ENCODE measurements around the gene VPS13A. TPM values are rescaled to one million over a fixed set of nuclear protein-coding genes. Genes with fewer than 3 reads are reported as not detected.

VPS13A gene
- total RNA-seq, 1 experiment from 2014 or later, result 31.5 TPM

DNA sequence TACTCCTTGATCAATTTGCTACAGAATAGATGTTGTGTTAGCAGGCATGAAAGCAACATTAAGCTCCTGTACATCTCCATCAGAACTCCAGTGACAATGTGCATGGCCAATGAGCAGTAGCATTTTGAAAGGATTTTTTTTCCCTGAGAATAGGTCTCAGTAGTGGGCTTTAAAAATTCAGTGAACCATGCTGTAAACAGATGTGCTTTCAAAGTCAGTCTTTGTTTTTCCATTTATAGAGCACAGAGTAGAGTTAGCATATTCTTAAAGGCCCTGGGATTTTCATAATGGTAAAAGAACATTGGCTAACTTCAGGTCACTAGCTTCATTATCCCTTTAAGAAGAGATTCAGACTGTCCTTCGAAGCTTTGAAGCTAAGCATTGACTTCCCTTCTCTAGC is 150.8 kb downstream of the VPS13A start:
- no peak overlapping the region for H3K4me3 Mint-ChIP-seq
- no peak overlapping the region for H3K27ac Mint-ChIP-seq
- peaks cover 3% of the 10 kb centered on the region; the same call in 1 of the 2 replicates for H3K9me3 Mint-ChIP-seq
- POLR2A ChIA-PET, result no interaction called here
- peaks cover 16% of the 10 kb centered on the region for H3K36me3 Mint-ChIP-seq
- H3K27me3 Mint-ChIP-seq (ENCODE audit: low read depth), result no peaks in the 10 kb centered on the region
- no peak for DNase-seq (ENCODE audit: low spot score)
- no peak for ATAC-seq
- CTCF ChIA-PET, result interaction anchor here (1.1 kb wide), 1 partner anchor 37 kb away, joined by 4 read pairs; no protein-coding TSS in a partner anchor
- TF ChIP-seq, protein P1, sequence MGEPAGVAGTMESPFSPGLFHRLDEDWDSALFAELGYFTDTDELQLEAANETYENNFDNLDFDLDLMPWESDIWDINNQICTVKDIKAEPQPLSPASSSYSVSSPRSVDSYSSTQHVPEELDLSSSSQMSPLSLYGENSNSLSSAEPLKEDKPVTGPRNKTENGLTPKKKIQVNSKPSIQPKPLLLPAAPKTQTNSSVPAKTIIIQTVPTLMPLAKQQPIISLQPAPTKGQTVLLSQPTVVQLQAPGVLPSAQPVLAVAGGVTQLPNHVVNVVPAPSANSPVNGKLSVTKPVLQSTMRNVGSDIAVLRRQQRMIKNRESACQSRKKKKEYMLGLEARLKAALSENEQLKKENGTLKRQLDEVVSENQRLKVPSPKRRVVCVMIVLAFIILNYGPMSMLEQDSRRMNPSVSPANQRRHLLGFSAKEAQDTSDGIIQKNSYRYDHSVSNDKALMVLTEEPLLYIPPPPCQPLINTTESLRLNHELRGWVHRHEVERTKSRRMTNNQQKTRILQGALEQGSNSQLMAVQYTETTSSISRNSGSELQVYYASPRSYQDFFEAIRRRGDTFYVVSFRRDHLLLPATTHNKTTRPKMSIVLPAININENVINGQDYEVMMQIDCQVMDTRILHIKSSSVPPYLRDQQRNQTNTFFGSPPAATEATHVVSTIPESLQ (CRISPR knock-in tag; IDR thresholded peaks at IDR 0.05), result no peak
- TF ChIP-seq, protein P2, sequence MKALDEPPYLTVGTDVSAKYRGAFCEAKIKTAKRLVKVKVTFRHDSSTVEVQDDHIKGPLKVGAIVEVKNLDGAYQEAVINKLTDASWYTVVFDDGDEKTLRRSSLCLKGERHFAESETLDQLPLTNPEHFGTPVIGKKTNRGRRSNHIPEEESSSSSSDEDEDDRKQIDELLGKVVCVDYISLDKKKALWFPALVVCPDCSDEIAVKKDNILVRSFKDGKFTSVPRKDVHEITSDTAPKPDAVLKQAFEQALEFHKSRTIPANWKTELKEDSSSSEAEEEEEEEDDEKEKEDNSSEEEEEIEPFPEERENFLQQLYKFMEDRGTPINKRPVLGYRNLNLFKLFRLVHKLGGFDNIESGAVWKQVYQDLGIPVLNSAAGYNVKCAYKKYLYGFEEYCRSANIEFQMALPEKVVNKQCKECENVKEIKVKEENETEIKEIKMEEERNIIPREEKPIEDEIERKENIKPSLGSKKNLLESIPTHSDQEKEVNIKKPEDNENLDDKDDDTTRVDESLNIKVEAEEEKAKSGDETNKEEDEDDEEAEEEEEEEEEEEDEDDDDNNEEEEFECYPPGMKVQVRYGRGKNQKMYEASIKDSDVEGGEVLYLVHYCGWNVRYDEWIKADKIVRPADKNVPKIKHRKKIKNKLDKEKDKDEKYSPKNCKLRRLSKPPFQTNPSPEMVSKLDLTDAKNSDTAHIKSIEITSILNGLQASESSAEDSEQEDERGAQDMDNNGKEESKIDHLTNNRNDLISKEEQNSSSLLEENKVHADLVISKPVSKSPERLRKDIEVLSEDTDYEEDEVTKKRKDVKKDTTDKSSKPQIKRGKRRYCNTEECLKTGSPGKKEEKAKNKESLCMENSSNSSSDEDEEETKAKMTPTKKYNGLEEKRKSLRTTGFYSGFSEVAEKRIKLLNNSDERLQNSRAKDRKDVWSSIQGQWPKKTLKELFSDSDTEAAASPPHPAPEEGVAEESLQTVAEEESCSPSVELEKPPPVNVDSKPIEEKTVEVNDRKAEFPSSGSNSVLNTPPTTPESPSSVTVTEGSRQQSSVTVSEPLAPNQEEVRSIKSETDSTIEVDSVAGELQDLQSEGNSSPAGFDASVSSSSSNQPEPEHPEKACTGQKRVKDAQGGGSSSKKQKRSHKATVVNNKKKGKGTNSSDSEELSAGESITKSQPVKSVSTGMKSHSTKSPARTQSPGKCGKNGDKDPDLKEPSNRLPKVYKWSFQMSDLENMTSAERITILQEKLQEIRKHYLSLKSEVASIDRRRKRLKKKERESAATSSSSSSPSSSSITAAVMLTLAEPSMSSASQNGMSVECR (CRISPR knock-in tag; IDR thresholded peaks at IDR 0.05; ENCODE audit: borderline replicate concordance), result no peak
- no peak for TF ChIP-seq RELA (CRISPR knock-in tag; IDR thresholded peaks at IDR 0.05; ENCODE audit: borderline replicate concordance)
- no peak for TF ChIP-seq PRDM15 (CRISPR knock-in tag; IDR thresholded peaks at IDR 0.05)
- TF ChIP-seq NR2C2 (CRISPR knock-in tag; IDR thresholded peaks at IDR 0.05), result no peak
- peaks cover 5% of the 10 kb centered on the region; the same call in 1 of the 2 replicates for H3K4me1 Mint-ChIP-seq

GRCh38 chr9:77370064-77370463 is 192.7 kb downstream of the VPS13A start:
- Mint-ChIP-seq H3K4me3 (no peak overlapping the region), H3K9me3 (peaks cover 6% of the 10 kb centered on the region), H3K4me1 (no peaks in the 10 kb centered on the region), H3K27me3 (ENCODE audit: low read depth) (no peaks in the 10 kb centered on the region), H3K27ac (no peak overlapping the region; the same call in 1 of the 2 replicates), H3K36me3 (peaks cover 39% of the 10 kb centered on the region)
- ChIA-PET CTCF (no interaction called here), POLR2A (no interaction called here)
- DNase-seq (ENCODE audit: low spot score) (no peak), ATAC-seq (no peak)
- no peak for TF ChIP-seq ZNF423 (CRISPR knock-in tag; IDR thresholded peaks at IDR 0.05)
- no peak for TF ChIP-seq NR1H2 (CRISPR knock-in tag; IDR thresholded peaks at IDR 0.05)
- TF ChIP-seq IRF2 (CRISPR knock-in tag; IDR thresholded peaks at IDR 0.05; ENCODE audit: borderline replicate concordance, low read depth), result no peak
- TF ChIP-seq GTF2I (CRISPR knock-in tag; conservative IDR thresholded peaks at IDR 0.05), result no peak

DNA sequence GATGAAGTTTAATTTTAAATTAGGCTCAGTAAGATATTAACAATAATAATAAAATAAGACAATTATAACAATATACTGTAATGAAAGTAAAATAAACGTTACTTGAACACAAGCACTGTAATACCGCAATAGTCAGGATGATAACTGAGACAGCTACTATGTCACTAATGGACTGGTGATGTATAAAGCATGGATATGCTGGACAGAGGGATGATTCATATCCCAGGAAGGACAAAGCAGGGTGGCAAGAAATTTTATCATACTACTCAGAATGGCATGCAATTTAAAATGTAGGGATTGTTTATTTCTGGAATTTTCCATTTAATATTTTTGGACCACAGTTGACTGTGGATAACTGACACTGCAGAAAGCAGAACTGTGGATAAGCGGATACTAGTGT is 196.9 kb downstream of the VPS13A start:
- TF ChIP-seq, protein P1 (CRISPR knock-in tag; IDR thresholded peaks at IDR 0.05), result no peak
- TF ChIP-seq NR2C2 (CRISPR knock-in tag; IDR thresholded peaks at IDR 0.05) (no peak), SMAD4 (CRISPR knock-in tag; IDR thresholded peaks at IDR 0.05) (no peak), ERG (CRISPR knock-in tag; IDR thresholded peaks at IDR 0.05) (no peak), FOXK1 (CRISPR knock-in tag; IDR thresholded peaks at IDR 0.05) (no peak)
- DNase-seq (ENCODE audit: low spot score) (no peak), ATAC-seq (no peak)
- no peaks in the 10 kb centered on the region for H3K27me3 Mint-ChIP-seq (ENCODE audit: low read depth)
- no peak overlapping the region for H3K4me3 Mint-ChIP-seq
- peaks cover 6% of the 10 kb centered on the region for H3K9me3 Mint-ChIP-seq
- CTCF ChIA-PET, result no interaction called here
- H3K36me3 Mint-ChIP-seq, result peaks cover 27% of the 10 kb centered on the region
- no peak overlapping the region for H3K27ac Mint-ChIP-seq
- H3K4me1 Mint-ChIP-seq, result no peaks in the 10 kb centered on the region
- POLR2A ChIA-PET, result no interaction called here

All from WTC11 (cell line).